SK-N-SH treated with all-trans-retinoic acid at 6 μM for 48 hours (cell line): ENCODE results near the gene EP400.
"Not testable (repeated sequence)": the region's sequence is repeated elsewhere in the genome, so short reads cannot be mapped to it uniquely, and the experiment has no call there.

Source experiments
- ATAC-seq: fragments of 200-7000 bp; cut with Tn5 transposase; 3 replicates; pipeline ENCODE4 v1.9.1; 2020; ENCODE audit warnings: mild to moderate bottlenecking, moderate library complexity
- ARNTL ChIP-seq: fragments of 450-650 bp; formaldehyde crosslinking; IDR thresholded peaks from 2 replicates; pipeline ENCODE4 v1.5.0; 2020; ENCODE audit warnings: low read depth, mild to moderate bottlenecking, moderate library complexity, borderline replicate concordance
- BACH2 ChIP-seq: fragments of 250-450 bp; sonication (Bioruptor Pico); IDR thresholded peaks from 2 replicates; pipeline ENCODE4 v1.9.0; 2021; ENCODE audit warnings: mild to moderate bottlenecking, borderline replicate concordance
- CSDC2 ChIP-seq: fragments of 250-450 bp; sonication (Bioruptor Pico); IDR thresholded peaks from 2 replicates; pipeline ENCODE4 v1.5.0; 2020; ENCODE audit warnings: mild to moderate bottlenecking, moderate library complexity
- ESRRG ChIP-seq: fragments of 250-450 bp; sonication (Bioruptor Pico); IDR thresholded peaks from 2 replicates; pipeline ENCODE4 v1.6.1; 2021; ENCODE audit warnings: mild to moderate bottlenecking
- GLIS3 ChIP-seq: fragments of 250-450 bp; sonication (Bioruptor Pico); IDR thresholded peaks from 2 replicates; pipeline ENCODE4 v1.5.0; 2020; ENCODE audit warnings: mild to moderate bottlenecking, moderate library complexity
- ISL1 ChIP-seq: fragments of 250-450 bp; sonication (Bioruptor Pico); IDR thresholded peaks from 2 replicates; pipeline ENCODE4 v2.1.2; 2022; ENCODE audit warnings: mild to moderate bottlenecking, moderate library complexity
- OSR1 ChIP-seq: fragments of 250-450 bp; sonication (Bioruptor Pico); IDR thresholded peaks from 2 replicates; pipeline ENCODE4 v1.8.0; 2022; ENCODE audit warnings: moderate library complexity, mild to moderate bottlenecking, inconsistent platforms
- PPARA ChIP-seq: fragments of 250-450 bp; sonication (Bioruptor Pico); IDR thresholded peaks from 2 replicates; pipeline ENCODE4 v1.5.0; 2020; ENCODE audit warnings: mild to moderate bottlenecking, borderline replicate concordance
- RARB ChIP-seq: fragments of 250-450 bp; sonication (Bioruptor Pico); IDR thresholded peaks from 2 replicates; pipeline ENCODE4 v1.8.0; 2021; ENCODE audit warnings: mild to moderate bottlenecking, moderate library complexity
- TOX ChIP-seq: fragments of 250-450 bp; sonication (Bioruptor Pico); IDR thresholded peaks from 2 replicates; pipeline ENCODE4 v1.8.0; 2021; ENCODE audit warnings: mild to moderate bottlenecking, moderate library complexity, borderline replicate concordance
- ZC3H10 ChIP-seq: fragments of 250-450 bp; sonication (Bioruptor Pico); IDR thresholded peaks from 2 replicates; pipeline ENCODE4 v1.5.1; 2021; ENCODE audit warnings: mild to moderate bottlenecking, moderate library complexity
- ZFP3 ChIP-seq: fragments of 250-450 bp; sonication (Bioruptor Pico); IDR thresholded peaks from 2 replicates; pipeline ENCODE4 v1.5.0; 2020; ENCODE audit warnings: mild to moderate bottlenecking, moderate library complexity
- ZFP30 ChIP-seq: fragments of 450-650 bp; formaldehyde crosslinking; IDR thresholded peaks from 2 replicates; pipeline ENCODE4 v1.5.0; 2022; ENCODE audit warnings: mild to moderate bottlenecking, moderate library complexity
- ZNF565 ChIP-seq: fragments of 450-650 bp; formaldehyde crosslinking; conservative IDR thresholded peaks from 2 replicates; pipeline ENCODE4 v1.5.0; 2020; ENCODE audit warnings: low read depth, mild to moderate bottlenecking, moderate library complexity
- ZNF70 ChIP-seq: fragments of 450-650 bp; formaldehyde crosslinking; IDR thresholded peaks from 2 replicates; pipeline ENCODE4 v1.5.0; 2020; ENCODE audit warnings: mild to moderate bottlenecking, moderate library complexity
- ZNF8 ChIP-seq: fragments of 450-650 bp; formaldehyde crosslinking; IDR thresholded peaks from 2 replicates; pipeline ENCODE4 v1.5.0; 2020; ENCODE audit warnings: mild to moderate bottlenecking, moderate library complexity
- TF ChIP-seq, protein P1 (sequence below): fragments of 250-450 bp; sonication (Bioruptor Pico); IDR thresholded peaks from 2 replicates; pipeline ENCODE4 v1.8.0; 2021; ENCODE audit warnings: low read depth, mild to moderate bottlenecking, moderate library complexity, borderline replicate concordance
- TF ChIP-seq, protein P2 (sequence below): fragments of 250-450 bp; sonication (Bioruptor Pico); IDR thresholded peaks from 2 replicates; pipeline ENCODE4 v1.5.1; 2021; ENCODE audit warnings: mild to moderate bottlenecking, moderate library complexity
- TF ChIP-seq, protein P3 (sequence below): fragments of 250-450 bp; sonication (Bioruptor Pico); IDR thresholded peaks from 2 replicates; pipeline ENCODE4 v1.8.0; 2020; ENCODE audit warnings: mild to moderate bottlenecking, moderate library complexity, borderline replicate concordance
- TF ChIP-seq, protein P4 (sequence below): fragments of 250-450 bp; sonication (Bioruptor Pico); IDR thresholded peaks from 2 replicates; pipeline ENCODE4 v1.5.1; 2020; ENCODE audit warnings: low read depth, mild to moderate bottlenecking, moderate library complexity

The EP400 gene

DNA sequence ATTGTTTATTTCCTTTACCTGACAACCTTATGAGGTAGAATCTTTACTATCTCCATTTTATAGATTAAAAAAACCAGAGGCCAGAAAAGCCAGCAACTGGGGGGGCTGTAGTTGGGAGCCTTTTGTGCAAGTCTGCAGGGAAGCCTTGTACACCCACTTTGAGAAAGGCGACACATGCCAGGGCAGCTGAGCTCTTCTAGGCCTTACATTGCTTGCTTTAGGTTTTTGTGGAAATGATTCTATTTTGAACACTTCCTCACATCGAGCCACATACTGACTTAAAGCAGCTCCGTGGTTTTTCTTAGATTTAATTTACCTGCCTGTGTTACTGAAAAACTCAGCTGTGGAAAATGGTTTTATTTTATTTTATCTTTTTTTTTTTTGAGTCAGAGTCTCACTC lies 34.6 kb downstream of the EP400 start:
- ATAC-seq: no peak
- TF ChIP-seq ARNTL (CRISPR knock-in tag) (no peak), GLIS3 (no peak), ZNF565 (CRISPR knock-in tag) (no peak), ZFP3 (CRISPR knock-in tag) (no peak), OSR1 (CRISPR knock-in tag) (no peak), PPARA (CRISPR knock-in tag) (no peak), ZFP30 (CRISPR knock-in tag) (no peak), BACH2 (CRISPR knock-in tag) (no peak), RARB (CRISPR knock-in tag) (no peak), CSDC2 (CRISPR knock-in tag) (no peak)
- TF ChIP-seq, protein P1, sequence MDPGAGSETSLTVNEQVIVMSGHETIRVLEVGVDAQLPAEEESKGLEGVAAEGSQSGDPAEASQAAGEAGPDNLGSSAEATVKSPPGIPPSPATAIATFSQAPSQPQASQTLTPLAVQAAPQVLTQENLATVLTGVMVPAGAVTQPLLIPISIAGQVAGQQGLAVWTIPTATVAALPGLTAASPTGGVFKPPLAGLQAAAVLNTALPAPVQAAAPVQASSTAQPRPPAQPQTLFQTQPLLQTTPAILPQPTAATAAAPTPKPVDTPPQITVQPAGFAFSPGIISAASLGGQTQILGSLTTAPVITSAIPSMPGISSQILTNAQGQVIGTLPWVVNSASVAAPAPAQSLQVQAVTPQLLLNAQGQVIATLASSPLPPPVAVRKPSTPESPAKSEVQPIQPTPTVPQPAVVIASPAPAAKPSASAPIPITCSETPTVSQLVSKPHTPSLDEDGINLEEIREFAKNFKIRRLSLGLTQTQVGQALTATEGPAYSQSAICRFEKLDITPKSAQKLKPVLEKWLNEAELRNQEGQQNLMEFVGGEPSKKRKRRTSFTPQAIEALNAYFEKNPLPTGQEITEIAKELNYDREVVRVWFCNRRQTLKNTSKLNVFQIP (CRISPR knock-in tag): no peak
- TF ChIP-seq, protein P2, sequence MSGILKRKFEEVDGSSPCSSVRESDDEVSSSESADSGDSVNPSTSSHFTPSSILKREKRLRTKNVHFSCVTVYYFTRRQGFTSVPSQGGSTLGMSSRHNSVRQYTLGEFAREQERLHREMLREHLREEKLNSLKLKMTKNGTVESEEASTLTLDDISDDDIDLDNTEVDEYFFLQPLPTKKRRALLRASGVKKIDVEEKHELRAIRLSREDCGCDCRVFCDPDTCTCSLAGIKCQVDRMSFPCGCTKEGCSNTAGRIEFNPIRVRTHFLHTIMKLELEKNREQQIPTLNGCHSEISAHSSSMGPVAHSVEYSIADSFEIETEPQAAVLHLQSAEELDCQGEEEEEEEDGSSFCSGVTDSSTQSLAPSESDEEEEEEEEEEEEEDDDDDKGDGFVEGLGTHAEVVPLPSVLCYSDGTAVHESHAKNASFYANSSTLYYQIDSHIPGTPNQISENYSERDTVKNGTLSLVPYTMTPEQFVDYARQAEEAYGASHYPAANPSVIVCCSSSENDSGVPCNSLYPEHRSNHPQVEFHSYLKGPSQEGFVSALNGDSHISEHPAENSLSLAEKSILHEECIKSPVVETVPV (CRISPR knock-in tag): no peak

DNA sequence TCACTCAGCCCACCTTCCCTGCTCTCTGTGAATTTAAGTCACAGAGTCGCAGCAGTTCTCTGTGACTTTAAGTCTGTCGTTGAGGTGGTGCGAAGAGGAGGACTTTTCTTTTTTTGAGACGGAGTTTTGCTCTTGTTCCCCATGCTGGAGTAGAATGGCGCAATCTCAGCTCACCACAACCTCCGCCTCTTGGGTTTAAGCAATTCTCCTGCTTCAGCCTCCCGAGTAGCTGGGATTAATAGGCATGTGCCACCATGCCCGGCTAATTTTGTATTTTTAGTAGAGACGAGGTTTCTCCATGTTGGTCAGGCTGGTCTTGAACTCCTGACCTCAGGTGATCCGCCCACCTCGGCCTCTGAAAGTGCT lies 35.8 kb downstream of the EP400 start:
- not testable (repeated sequence) for ATAC-seq

DNA sequence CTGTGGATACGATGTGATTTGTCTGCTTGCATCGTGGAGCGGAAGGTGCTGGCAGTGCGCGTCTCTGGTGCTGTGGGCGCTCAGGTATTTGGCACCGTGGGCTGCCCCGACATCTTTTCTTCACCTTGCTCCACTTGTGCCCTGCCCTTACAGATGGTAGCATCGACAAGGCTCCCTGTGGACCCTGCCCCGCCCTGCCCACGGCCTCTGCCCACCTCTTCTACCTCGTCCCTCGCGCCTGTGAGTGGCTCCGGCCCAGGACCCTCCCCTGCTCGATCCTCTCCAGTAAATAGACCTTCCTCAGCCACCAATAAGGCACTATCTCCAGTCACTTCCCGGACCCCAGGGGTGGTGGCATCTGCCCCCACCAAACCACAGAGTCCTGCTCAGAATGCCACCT lies 36.6 kb downstream of the EP400 start:
- TF ChIP-seq, protein P2 (CRISPR knock-in tag): no peak
- TF ChIP-seq ISL1 (CRISPR knock-in tag) (no peak), ZFP30 (CRISPR knock-in tag) (no peak), BACH2 (CRISPR knock-in tag) (no peak), ZNF8 (CRISPR knock-in tag) (no peak), TOX (CRISPR knock-in tag) (no peak), ESRRG (CRISPR knock-in tag) (no peak), RARB (CRISPR knock-in tag) (no peak), ZFP3 (CRISPR knock-in tag) (no peak), ARNTL (CRISPR knock-in tag) (no peak), OSR1 (CRISPR knock-in tag) (no peak)
- TF ChIP-seq, protein P1 (CRISPR knock-in tag): no peak
- TF ChIP-seq, protein P3, sequence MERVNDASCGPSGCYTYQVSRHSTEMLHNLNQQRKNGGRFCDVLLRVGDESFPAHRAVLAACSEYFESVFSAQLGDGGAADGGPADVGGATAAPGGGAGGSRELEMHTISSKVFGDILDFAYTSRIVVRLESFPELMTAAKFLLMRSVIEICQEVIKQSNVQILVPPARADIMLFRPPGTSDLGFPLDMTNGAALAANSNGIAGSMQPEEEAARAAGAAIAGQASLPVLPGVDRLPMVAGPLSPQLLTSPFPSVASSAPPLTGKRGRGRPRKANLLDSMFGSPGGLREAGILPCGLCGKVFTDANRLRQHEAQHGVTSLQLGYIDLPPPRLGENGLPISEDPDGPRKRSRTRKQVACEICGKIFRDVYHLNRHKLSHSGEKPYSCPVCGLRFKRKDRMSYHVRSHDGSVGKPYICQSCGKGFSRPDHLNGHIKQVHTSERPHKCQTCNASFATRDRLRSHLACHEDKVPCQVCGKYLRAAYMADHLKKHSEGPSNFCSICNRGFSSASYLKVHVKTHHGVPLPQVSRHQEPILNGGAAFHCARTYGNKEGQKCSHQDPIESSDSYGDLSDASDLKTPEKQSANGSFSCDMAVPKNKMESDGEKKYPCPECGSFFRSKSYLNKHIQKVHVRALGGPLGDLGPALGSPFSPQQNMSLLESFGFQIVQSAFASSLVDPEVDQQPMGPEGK (CRISPR knock-in tag): no peak
- TF ChIP-seq, protein P4, sequence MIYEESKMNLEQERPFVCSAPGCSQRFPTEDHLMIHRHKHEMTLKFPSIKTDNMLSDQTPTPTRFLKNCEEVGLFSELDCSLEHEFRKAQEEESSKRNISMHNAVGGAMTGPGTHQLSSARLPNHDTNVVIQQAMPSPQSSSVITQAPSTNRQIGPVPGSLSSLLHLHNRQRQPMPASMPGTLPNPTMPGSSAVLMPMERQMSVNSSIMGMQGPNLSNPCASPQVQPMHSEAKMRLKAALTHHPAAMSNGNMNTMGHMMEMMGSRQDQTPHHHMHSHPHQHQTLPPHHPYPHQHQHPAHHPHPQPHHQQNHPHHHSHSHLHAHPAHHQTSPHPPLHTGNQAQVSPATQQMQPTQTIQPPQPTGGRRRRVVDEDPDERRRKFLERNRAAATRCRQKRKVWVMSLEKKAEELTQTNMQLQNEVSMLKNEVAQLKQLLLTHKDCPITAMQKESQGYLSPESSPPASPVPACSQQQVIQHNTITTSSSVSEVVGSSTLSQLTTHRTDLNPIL (CRISPR knock-in tag): no peak
- TF ChIP-seq, all 23 proteins: peak for 0
- no peak for ATAC-seq

DNA sequence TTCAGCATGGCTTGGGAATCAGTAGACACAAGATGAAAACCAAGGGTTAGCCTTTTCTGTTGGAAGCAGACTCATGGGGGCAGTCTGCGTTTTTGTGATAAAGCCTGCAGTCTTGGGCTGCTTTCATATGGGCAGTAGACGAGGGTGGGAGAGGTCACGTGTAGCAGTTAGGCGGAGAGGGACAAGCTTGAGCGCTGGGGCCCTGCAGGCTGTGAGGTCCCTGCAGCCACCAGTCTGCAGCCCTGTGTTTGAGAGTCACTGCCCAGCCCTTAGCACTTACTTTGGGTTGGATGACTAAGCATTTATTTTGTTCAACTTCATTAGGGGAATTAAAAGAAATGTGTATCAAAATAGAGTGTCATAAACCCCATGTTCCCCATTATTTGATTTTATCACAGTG lies 37.2 kb downstream of the EP400 start:
- no peak for ATAC-seq
- TF ChIP-seq RARB (CRISPR knock-in tag) (no peak), ZC3H10 (CRISPR knock-in tag) (no peak), ZNF8 (CRISPR knock-in tag) (no peak), ZNF565 (CRISPR knock-in tag) (no peak), BACH2 (CRISPR knock-in tag) (no peak), CSDC2 (CRISPR knock-in tag) (no peak), ZNF70 (CRISPR knock-in tag) (no peak)
- TF ChIP-seq, protein P1 (CRISPR knock-in tag): no peak
- TF ChIP-seq, protein P2 (CRISPR knock-in tag): no peak
- TF ChIP-seq, protein P3 (CRISPR knock-in tag): no peak
